Measurements from ENCODE around the gene SCAF1. TPM values are rescaled to one million over a fixed set of nuclear protein-coding genes. Genes with fewer than 3 reads are reported as not detected.
A peak's percentile ranks its signal among the peaks of the same experiment; 100 is the strongest.

SCAF1 gene
- total RNA-seq, 1 donor from 2014 or later = 38.8 TPM

DNA sequence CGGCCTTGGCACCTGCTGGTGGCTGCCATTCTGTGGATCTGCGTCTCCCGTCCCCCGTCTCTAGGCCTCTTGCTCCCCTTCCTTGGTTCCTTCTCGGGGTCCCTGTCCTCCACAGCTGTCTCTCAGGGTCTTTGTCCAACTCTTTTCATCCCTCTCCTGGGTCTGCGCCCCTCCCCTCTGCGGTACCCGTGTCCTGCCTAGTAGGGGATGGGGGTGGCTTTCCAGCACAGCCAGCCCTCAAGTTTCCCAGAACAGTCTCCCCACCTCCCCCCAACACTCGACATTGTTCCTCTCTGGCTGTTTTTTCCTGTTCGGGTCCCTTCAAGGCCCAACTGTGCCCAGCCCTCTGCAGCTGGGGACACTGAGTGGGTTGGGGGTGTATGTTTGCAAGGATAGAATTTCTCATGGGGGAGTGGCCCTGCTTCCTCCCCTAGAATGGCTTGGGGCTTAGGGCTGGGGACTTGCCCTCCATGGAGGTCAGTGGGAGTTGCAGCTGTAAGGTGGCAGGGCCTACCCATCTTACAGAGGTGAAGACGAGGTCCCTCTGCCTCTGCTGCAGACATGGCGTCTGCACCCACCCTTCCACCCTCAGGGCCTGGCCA is 46.6 kb downstream of the SCAF1 start:
- no peaks in the 10 kb centered on the region for H3K9me3 ChIP-seq (replicated peaks)
- H3K4me1 ChIP-seq = peaks cover 72% of the 10 kb centered on the region
- H3K27ac ChIP-seq (replicated peaks) = peak overlapping the region; percentile 81
- peaks cover 46% of the 10 kb centered on the region for H3K36me3 ChIP-seq
- H3K27me3 ChIP-seq (ENCODE audit: low read depth) = peaks cover 11% of the 10 kb centered on the region
- intact Hi-C loops (cut with micrococcal nuclease) = no loop called here
- DNase-seq = no peak
- H3K4me3 ChIP-seq = peak overlapping the region; percentile 67
- TF ChIP-seq, protein P1, sequence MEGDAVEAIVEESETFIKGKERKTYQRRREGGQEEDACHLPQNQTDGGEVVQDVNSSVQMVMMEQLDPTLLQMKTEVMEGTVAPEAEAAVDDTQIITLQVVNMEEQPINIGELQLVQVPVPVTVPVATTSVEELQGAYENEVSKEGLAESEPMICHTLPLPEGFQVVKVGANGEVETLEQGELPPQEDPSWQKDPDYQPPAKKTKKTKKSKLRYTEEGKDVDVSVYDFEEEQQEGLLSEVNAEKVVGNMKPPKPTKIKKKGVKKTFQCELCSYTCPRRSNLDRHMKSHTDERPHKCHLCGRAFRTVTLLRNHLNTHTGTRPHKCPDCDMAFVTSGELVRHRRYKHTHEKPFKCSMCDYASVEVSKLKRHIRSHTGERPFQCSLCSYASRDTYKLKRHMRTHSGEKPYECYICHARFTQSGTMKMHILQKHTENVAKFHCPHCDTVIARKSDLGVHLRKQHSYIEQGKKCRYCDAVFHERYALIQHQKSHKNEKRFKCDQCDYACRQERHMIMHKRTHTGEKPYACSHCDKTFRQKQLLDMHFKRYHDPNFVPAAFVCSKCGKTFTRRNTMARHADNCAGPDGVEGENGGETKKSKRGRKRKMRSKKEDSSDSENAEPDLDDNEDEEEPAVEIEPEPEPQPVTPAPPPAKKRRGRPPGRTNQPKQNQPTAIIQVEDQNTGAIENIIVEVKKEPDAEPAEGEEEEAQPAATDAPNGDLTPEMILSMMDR (IDR thresholded peaks at IDR 0.05; ENCODE audit: borderline replicate concordance) = no peak

DNA sequence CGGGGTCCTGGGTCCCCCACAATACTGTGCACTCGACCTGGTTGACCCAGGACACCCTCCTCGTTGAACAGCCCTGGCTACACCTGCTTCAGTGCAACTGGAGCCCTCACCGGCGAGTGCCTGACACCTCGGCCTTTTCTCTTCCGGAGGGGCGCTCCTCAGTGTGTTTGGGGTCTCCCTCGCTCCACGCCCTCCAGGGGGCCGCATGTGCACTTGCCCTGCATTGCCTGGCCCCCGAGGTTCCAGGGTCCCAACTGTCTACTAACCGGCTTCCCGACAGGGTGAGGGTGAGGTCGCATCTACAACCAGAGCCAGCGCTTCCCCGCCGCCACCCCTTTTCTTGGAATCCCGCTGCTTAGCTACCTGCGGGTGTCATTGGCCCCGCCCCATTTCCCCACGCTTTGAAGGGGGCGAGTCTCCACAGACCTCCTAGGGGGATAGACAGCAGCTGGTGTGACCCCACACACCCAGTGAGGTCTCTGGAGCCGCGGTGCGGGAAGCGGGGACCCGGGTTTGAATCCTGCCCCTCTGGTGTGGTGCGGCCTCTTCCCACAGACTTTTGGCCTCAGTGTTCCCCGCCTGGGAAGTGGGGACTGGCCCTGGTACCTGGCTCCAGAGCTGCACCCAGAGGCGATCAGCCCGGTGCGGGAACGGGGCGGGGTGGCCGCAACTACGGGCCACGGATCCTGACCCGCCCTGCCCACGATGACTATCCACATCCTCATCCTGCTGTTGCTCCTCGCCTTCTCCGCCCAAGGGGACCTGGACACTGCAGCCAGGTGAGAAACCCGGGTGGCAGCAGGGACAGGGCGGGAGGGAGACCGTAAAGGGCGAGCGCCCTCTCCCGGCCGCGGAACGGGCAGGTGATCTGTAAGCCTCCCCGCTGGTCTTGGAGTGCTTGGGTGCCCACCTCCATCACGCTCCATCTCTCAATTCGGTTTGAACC is 47.4 kb downstream of the SCAF1 start, which contains the start of gene ADM5:
ADM5 (plus strand) TSS at position 462 of the 946 bp plus-strand sequence; CDS start at position 706, 244 bp downstream.
- Histone ChIP-seq H3K9me3 (replicated peaks) (no peaks in the 10 kb centered on the region), H3K4me1 (peaks cover 70% of the 10 kb centered on the region), H3K36me3 (peaks cover 38% of the 10 kb centered on the region), H3K4me3 (peak within 1 kb of the TSS; percentile 67), H3K27ac (replicated peaks) (peak within 1 kb of the TSS; percentile 81), H3K27me3 (ENCODE audit: low read depth) (peaks cover 11% of the 10 kb centered on the region)
- DNase-seq = peak; percentile 50
- intact Hi-C loops (cut with micrococcal nuclease) = no loop called here
- TF ChIP-seq, protein P1 (IDR thresholded peaks at IDR 0.05; ENCODE audit: borderline replicate concordance) = peak; percentile 67

DNA sequence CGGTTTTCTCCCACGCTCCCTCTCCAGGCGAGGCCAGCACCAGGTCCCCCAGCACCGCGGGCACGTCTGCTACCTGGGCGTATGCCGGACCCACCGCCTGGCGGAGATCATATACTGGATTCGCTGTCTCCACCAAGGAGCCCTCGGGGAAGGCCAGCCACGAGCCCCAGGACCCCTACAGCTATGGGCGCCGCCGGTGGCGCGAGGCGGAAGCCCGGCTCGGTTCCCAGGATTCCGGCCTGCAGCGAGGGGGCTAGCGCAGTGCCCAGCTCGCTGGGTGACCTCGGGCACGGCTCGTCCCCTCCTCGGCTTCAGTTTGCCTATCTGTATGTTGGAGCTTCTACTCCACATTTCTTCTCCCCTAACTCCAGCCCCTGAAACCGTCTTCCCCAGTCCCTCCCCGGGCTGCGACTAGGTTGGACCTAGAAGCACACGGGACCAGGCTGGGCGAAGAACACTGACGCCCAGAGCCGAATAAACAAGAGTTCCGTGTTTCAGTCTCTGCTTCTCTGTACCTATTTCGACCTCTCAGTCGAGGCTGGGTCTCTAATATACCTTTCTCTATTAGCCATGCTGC is 48.2 kb downstream of the SCAF1 start:
- Histone ChIP-seq H3K27ac (replicated peaks) (peak overlapping the region; percentile 81), H3K4me1 (peaks cover 62% of the 10 kb centered on the region), H3K4me3 (peak overlapping the region; percentile 67), H3K9me3 (replicated peaks) (no peaks in the 10 kb centered on the region), H3K27me3 (ENCODE audit: low read depth) (peaks cover 11% of the 10 kb centered on the region), H3K36me3 (peaks cover 30% of the 10 kb centered on the region)
- intact Hi-C loops (cut with micrococcal nuclease) = no loop called here
- no peak for DNase-seq
- TF ChIP-seq, protein P1 (IDR thresholded peaks at IDR 0.05; ENCODE audit: borderline replicate concordance) = peak; percentile 36

DNA sequence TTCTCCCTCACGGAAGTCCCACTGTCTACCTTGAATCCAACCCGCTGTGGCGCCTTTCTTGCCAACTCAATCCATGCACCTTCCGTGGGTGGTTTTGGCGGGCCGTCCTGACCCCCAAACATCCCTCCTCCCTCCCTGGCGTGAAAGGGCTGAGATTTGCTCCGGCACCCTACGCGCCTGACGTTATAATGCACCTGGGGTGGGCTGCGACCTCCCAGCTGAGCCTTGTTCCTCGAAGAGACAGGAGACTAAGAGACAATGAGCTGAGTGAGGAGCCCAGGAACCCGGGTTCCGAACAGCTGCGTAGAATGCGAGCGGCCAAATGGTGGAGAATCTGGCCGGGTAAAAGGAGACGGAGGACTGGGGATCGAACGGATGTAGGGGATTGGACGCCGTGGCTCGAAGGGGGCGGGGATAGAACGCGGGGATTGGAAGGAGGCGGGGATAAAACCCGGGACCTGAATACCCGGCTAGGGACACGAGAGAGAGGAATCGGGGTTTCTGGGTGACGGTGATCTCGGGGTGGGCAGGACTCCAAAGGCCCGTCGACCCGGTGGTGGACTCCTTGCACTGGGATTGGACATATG is 48.7 kb downstream of the SCAF1 start, which contains the start of gene CPT1C:
CPT1C (plus strand) TSS at position 461 of the 587 bp plus-strand sequence. CDS start 1,137 bp downstream, outside the sequence.
- Histone ChIP-seq H3K9me3 (replicated peaks) (no peaks in the 10 kb centered on the region), H3K4me3 (peak within 1 kb of the TSS; percentile 67), H3K27me3 (ENCODE audit: low read depth) (peaks cover 11% of the 10 kb centered on the region), H3K4me1 (peaks cover 57% of the 10 kb centered on the region), H3K36me3 (peaks cover 24% of the 10 kb centered on the region), H3K27ac (replicated peaks) (peak within 1 kb of the TSS; percentile 81)
- DNase-seq = peak; percentile 83
- intact Hi-C loops (cut with micrococcal nuclease) = no loop called here
- TF ChIP-seq, protein P1 (IDR thresholded peaks at IDR 0.05; ENCODE audit: borderline replicate concordance) = no peak
